Measurements from ENCODE around the gene TADA1. TPM values are rescaled to one million over a fixed set of nuclear protein-coding genes. Genes with fewer than 3 reads are reported as not detected.

The TADA1 gene
- total and polyA plus RNA-seq, 2 experiments from 2014 or later, result 21.8 to 22.0 TPM

DNA sequence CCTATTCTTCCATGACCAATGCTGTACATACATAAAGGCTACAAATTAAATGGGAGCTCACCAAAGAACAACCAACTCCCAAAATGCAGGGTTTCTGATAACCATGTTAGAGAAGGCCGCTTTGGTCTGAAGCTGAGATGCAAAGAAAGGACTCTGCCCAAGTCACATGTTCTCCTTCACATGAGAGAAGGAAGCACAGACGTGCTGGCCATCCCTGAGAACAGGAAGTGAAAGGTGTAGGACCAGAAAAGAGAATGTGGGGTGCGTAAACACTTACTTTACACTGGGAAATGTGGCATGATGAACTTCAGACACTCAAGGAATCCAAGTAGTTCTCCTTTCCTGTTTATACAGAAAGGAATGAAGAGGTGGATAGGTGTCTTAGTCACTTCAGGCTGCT is 31.7 kb upstream of the TADA1 start (continued):
- TF ChIP-seq, protein P1, sequence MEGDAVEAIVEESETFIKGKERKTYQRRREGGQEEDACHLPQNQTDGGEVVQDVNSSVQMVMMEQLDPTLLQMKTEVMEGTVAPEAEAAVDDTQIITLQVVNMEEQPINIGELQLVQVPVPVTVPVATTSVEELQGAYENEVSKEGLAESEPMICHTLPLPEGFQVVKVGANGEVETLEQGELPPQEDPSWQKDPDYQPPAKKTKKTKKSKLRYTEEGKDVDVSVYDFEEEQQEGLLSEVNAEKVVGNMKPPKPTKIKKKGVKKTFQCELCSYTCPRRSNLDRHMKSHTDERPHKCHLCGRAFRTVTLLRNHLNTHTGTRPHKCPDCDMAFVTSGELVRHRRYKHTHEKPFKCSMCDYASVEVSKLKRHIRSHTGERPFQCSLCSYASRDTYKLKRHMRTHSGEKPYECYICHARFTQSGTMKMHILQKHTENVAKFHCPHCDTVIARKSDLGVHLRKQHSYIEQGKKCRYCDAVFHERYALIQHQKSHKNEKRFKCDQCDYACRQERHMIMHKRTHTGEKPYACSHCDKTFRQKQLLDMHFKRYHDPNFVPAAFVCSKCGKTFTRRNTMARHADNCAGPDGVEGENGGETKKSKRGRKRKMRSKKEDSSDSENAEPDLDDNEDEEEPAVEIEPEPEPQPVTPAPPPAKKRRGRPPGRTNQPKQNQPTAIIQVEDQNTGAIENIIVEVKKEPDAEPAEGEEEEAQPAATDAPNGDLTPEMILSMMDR (conservative IDR thresholded peaks at IDR 0.05; ENCODE audit: low read depth in 2 of 2), result no peak
- TF ChIP-seq POLR2AphosphoS5 (IDR thresholded peaks at IDR 0.05; ENCODE audit: low read depth), result no peak

DNA sequence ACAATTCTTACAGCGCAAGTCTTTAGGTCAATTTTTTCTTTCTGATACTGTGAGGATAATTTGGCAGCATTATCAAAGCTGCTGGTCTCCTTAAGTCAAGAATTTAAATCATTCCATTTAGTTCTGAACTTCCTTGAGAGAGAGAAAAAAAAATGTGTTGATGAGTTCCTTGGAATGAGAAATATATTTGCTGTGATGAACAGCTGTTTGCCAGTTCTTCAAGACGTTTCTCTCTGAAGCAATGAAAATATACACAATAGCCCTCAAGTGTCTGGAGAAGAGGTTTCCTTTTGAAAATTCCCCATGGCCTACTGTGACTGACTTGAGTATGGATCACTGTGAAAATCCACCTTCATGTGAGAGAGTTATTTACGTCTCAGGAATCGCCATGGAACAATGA is 31.0 kb upstream of the TADA1 start:
- no peak overlapping the region for H3K4me3 Mint-ChIP-seq
- Histone ChIP-seq H3K4me1 (ENCODE audit: insufficient read depth) (no peaks in the 10 kb centered on the region), H3K79me2 (replicated peaks; ENCODE audit: insufficient read depth) (no peaks in the 10 kb centered on the region), H2AFZ (no peak overlapping the region), H3K4me2 (no peak overlapping the region), H3K4me3 (no peak overlapping the region), H3F3A (replicated peaks; ENCODE audit: low read depth) (no peaks in the 10 kb centered on the region), H3K9me2 (ENCODE audit: insufficient read depth) (no peaks in the 10 kb centered on the region), H3K27me3 (ENCODE audit: insufficient read depth) (no peaks in the 10 kb centered on the region), H3K36me3 (ENCODE audit: insufficient read depth) (0 out of 2 replicates have a peak, but pooled peaks cover 2% of the 10 kb centered on the region), H3K27ac (ENCODE audit: low read depth) (no peak overlapping the region), H4K20me1 (replicated peaks; ENCODE audit: insufficient read depth) (no peaks in the 10 kb centered on the region)
- H3K27me3 Mint-ChIP-seq (ENCODE audit: insufficient read depth, low read depth, poor library complexity), result peaks cover 4% of the 10 kb centered on the region
- no peak overlapping the region for H3K27ac Mint-ChIP-seq
- DNase-seq (ENCODE audit: low spot score), result no peak
- H3K9me3 Mint-ChIP-seq, result peaks cover 17% of the 10 kb centered on the region
- peaks cover 17% of the 10 kb centered on the region; the same call in 2 of the 3 replicates for H3K36me3 Mint-ChIP-seq (ENCODE audit: low read depth)
- ATAC-seq, result no peak
- TF ChIP-seq, protein P2, sequence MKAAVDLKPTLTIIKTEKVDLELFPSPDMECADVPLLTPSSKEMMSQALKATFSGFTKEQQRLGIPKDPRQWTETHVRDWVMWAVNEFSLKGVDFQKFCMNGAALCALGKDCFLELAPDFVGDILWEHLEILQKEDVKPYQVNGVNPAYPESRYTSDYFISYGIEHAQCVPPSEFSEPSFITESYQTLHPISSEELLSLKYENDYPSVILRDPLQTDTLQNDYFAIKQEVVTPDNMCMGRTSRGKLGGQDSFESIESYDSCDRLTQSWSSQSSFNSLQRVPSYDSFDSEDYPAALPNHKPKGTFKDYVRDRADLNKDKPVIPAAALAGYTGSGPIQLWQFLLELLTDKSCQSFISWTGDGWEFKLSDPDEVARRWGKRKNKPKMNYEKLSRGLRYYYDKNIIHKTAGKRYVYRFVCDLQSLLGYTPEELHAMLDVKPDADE (IDR thresholded peaks at IDR 0.05), result no peak
- TF ChIP-seq, protein P1 (conservative IDR thresholded peaks at IDR 0.05; ENCODE audit: low read depth in 2 of 2), result no peak
- no peak for TF ChIP-seq ZNF331 (CRISPR knock-in tag; IDR thresholded peaks at IDR 0.05; ENCODE audit: low read depth)
- no peak for TF ChIP-seq EZH2phosphoT487 (IDR thresholded peaks at IDR 0.05; ENCODE audit: unreplicated experiment)
- no peak for TF ChIP-seq CREB1 (CRISPR knock-in tag; IDR thresholded peaks at IDR 0.05; ENCODE audit: low read depth)
- TF ChIP-seq JUNB (IDR thresholded peaks at IDR 0.05; ENCODE audit: unreplicated experiment), result no peak
- TF ChIP-seq NANOG (IDR thresholded peaks at IDR 0.05; ENCODE audit: borderline replicate concordance), result no peak
- no peaks in the 10 kb centered on the region for H3K4me1 Mint-ChIP-seq

DNA sequence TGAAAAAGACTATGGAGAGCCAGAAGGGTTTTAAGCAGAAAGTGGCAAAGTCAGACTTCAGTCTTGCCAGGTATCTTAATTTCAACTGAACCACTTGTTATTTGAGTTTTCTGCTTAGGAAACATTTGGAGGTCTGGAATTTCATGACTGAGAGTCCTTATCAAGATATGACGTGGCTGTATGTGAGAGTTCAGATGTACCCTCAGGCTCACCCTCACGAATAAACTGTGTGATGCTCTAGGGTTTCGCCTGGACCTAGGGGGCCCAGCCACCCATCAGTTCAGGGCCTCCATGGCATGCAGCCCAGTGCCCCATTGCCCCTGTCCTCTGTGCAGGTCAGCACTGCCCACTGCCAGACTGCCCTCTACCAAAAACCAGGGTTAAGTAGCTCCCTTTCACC is 30.6 kb upstream of the TADA1 start:
- H2AFZ ChIP-seq, result no peak overlapping the region
- no peaks in the 10 kb centered on the region for H3K36me3 ChIP-seq (ENCODE audit: insufficient read depth)
- no peak overlapping the region for H3K4me3 ChIP-seq
- H4K20me1 ChIP-seq (replicated peaks; ENCODE audit: insufficient read depth), result no peaks in the 10 kb centered on the region
- Mint-ChIP-seq H3K27me3 (ENCODE audit: insufficient read depth, low read depth, poor library complexity) (peaks cover 8% of the 10 kb centered on the region), H3K4me3 (no peak overlapping the region), H3K36me3 (ENCODE audit: low read depth) (peaks cover 13% of the 10 kb centered on the region; the same call in 2 of the 3 replicates), H3K9me3 (peaks cover 12% of the 10 kb centered on the region), H3K27ac (no peak overlapping the region), H3K4me1 (no peaks in the 10 kb centered on the region)
- DNase-seq (ENCODE audit: low spot score) (no peak), ATAC-seq (no peak)
- no peak overlapping the region for H3K27ac ChIP-seq (ENCODE audit: low read depth)
- no peaks in the 10 kb centered on the region for H3K4me1 ChIP-seq (ENCODE audit: insufficient read depth)
- H3K9me2 ChIP-seq (ENCODE audit: insufficient read depth), result no peaks in the 10 kb centered on the region
- H3K27me3 ChIP-seq (ENCODE audit: insufficient read depth), result no peaks in the 10 kb centered on the region
- H3K4me2 ChIP-seq, result no peak overlapping the region
- no peaks in the 10 kb centered on the region for H3F3A ChIP-seq (replicated peaks; ENCODE audit: low read depth)
- H3K79me2 ChIP-seq (replicated peaks; ENCODE audit: insufficient read depth), result no peaks in the 10 kb centered on the region
- TF ChIP-seq, protein P3, sequence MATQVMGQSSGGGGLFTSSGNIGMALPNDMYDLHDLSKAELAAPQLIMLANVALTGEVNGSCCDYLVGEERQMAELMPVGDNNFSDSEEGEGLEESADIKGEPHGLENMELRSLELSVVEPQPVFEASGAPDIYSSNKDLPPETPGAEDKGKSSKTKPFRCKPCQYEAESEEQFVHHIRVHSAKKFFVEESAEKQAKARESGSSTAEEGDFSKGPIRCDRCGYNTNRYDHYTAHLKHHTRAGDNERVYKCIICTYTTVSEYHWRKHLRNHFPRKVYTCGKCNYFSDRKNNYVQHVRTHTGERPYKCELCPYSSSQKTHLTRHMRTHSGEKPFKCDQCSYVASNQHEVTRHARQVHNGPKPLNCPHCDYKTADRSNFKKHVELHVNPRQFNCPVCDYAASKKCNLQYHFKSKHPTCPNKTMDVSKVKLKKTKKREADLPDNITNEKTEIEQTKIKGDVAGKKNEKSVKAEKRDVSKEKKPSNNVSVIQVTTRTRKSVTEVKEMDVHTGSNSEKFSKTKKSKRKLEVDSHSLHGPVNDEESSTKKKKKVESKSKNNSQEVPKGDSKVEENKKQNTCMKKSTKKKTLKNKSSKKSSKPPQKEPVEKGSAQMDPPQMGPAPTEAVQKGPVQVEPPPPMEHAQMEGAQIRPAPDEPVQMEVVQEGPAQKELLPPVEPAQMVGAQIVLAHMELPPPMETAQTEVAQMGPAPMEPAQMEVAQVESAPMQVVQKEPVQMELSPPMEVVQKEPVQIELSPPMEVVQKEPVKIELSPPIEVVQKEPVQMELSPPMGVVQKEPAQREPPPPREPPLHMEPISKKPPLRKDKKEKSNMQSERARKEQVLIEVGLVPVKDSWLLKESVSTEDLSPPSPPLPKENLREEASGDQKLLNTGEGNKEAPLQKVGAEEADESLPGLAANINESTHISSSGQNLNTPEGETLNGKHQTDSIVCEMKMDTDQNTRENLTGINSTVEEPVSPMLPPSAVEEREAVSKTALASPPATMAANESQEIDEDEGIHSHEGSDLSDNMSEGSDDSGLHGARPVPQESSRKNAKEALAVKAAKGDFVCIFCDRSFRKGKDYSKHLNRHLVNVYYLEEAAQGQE (IDR thresholded peaks at IDR 0.05; ENCODE audit: unreplicated experiment), result no peak
- TF ChIP-seq JUNB (IDR thresholded peaks at IDR 0.05; ENCODE audit: unreplicated experiment) (no peak), ZNF114 (CRISPR knock-in tag; IDR thresholded peaks at IDR 0.05) (no peak), STAT1 (IDR thresholded peaks at IDR 0.05; ENCODE audit: unreplicated experiment) (no peak), POLR2AphosphoS5 (IDR thresholded peaks at IDR 0.05; ENCODE audit: low read depth) (no peak), CREB1 (CRISPR knock-in tag; IDR thresholded peaks at IDR 0.05; ENCODE audit: low read depth) (no peak), ZNF331 (CRISPR knock-in tag; IDR thresholded peaks at IDR 0.05; ENCODE audit: low read depth) (no peak), EZH2phosphoT487 (IDR thresholded peaks at IDR 0.05; ENCODE audit: unreplicated experiment) (no peak)
- TF ChIP-seq, protein P2 (IDR thresholded peaks at IDR 0.05), result no peak
